Measurements from ENCODE around the gene PARVG.

DNA sequence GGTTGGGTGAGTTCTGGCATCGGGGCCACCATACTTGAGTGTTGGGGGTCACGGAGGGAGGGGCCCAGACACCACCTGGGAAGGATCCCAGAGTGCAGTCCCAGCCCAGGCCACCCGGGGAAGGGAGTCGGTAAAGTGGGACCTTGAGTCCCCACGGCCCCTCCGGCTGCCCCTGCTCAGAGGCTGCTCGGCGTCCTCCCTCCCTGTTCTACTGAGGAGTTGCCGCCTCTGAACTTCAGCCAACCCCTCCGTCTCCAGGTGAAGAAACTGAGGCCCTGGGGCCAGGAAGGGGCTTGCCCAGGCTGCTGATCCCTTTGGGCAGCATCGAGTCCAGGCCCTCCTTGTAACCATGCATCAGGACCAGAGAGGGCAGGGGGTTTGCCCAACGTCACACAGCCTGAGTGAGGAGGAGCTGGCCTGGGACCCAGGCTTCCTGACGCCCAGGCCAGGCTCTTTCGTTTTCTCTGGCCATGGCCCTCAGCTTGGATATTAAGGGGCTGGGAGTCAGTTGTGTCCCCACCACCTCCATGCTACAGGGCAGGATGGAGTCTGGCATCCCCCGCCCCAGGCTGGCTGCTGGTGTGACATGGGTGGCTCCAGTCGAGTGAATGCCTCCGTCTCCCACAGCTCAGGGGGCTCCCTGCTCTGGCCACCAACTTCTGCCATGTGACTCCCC, 1.3 kb downstream of the PARVG start:
- TF ChIP-seq, protein P1, sequence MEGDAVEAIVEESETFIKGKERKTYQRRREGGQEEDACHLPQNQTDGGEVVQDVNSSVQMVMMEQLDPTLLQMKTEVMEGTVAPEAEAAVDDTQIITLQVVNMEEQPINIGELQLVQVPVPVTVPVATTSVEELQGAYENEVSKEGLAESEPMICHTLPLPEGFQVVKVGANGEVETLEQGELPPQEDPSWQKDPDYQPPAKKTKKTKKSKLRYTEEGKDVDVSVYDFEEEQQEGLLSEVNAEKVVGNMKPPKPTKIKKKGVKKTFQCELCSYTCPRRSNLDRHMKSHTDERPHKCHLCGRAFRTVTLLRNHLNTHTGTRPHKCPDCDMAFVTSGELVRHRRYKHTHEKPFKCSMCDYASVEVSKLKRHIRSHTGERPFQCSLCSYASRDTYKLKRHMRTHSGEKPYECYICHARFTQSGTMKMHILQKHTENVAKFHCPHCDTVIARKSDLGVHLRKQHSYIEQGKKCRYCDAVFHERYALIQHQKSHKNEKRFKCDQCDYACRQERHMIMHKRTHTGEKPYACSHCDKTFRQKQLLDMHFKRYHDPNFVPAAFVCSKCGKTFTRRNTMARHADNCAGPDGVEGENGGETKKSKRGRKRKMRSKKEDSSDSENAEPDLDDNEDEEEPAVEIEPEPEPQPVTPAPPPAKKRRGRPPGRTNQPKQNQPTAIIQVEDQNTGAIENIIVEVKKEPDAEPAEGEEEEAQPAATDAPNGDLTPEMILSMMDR (IDR thresholded peaks at IDR 0.05 in 4 of 5, conservative IDR thresholded peaks at IDR 0.05 in 1 of 5) = no peak
- TF ChIP-seq POLR2A (IDR thresholded peaks at IDR 0.05) = no peak

Measured in gastrocnemius medialis (tissue), 4 donors.